Keratinocyte (primary cell): ENCODE measurements around the gene C14orf119.

Experiments
- CTCF ChIP-seq, 3 experiments: IDR thresholded peaks in 1 of 3; conservative IDR thresholded peaks in 1 of 3; optimal IDR thresholded peaks in 1 of 3; 2 replicates in 2 of 3; 3 replicates in 1 of 3; pipeline versions ENCODE3 to v1.5.1; 2011; ENCODE audit warnings: low read length in 3 of 3, mild to moderate bottlenecking in 3 of 3, moderate library complexity in 2 of 3, control low read depth in 1 of 3, inconsistent platforms in 1 of 3; ENCODE audit not compliant: insufficient read depth in 2 of 3; ENCODE audit errors: extremely low read depth in 1 of 3
- EZH2 ChIP-seq: IDR thresholded peaks from one replicate; pipeline ENCODE4 v1.6.1; 2012; ENCODE audit warnings: inconsistent platforms, mild to moderate bottlenecking, low read length, moderate library complexity

DNA sequence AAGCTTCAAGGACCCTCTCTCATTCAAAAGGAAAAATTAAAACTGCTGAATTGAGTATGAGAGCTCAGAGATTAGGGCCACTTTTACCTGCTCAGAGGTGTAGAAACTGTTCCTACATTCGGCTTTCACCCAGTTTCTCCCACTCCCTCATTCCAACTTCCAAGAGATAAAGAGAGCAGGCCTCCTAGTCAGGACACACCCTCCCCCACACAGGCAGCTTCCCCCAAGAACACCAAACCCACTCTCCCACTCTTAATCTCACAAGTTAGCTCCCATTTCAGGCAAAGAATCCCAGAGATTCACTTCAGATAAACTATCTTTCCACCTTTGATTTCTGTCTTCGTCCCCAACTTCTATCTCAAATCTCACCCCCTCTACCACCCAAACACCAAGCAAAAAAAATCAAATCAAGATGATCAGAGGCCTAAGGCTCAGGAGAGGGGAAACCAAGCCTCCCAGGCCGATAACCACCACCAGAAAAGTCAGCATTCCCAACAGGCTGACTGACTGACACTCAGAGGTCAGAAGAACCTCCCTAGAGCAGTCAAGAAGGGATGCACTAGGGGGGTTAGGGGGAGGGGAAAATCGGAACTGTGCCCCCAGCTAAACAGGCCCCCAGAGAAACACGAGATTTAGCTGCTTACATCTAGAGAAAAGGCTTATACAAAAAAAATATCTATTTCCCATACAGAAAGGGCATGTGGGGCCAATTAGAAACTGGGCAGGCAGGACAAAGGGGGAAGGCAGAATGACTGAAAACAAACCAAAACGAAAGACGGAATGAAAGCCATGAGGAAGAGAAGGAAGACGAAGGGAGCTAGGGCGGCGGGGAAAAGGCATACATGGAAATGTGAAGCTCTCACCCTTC, 24.8 kb upstream of the C14orf119 start:
- no peak for TF ChIP-seq EZH2
- TF ChIP-seq CTCF (optimal IDR thresholded peaks at IDR 0.05 in 1 of 3, IDR thresholded peaks at IDR 0.05 in 1 of 3, conservative IDR thresholded peaks at IDR 0.05 in 1 of 3; ENCODE audit: extremely low read depth in 1 of 3, insufficient read depth in 2 of 3, low read length in 3 of 3), result no peak
